Measurements from ENCODE around the gene HOXB5.

GRCh38 chr17:48563385-48563838 is 30.2 kb downstream of the HOXB5 start:
- no peak for TF ChIP-seq POLR2A (IDR thresholded peaks at IDR 0.05)
- TF ChIP-seq CTCF (IDR thresholded peaks at IDR 0.05) = no peak
- TF ChIP-seq POLR2AphosphoS5 (IDR thresholded peaks at IDR 0.05) = no peak

Measured in gastroesophageal sphincter (tissue), 3 donors.